Neuronal stem cell (in vitro differentiated cells): Measurements from ENCODE around the gene KRTDAP.

ENCODE experiments used
- DNase-seq: peaks from one replicate; pipeline ENCODE4 v3.0.0-alpha.2; 2013; ENCODE audit warnings: low spot score
- H2AFZ ChIP-seq: one replicate; pipeline ENCODE4 v1.6.1; 2013; ENCODE audit warnings: mild to moderate bottlenecking, low read length, inconsistent platforms
- H2AK5ac ChIP-seq: 2 replicates; pipeline ENCODE4 v1.6.1; 2013; ENCODE audit warnings: low read depth, mild to moderate bottlenecking, inconsistent platforms, low read length, moderate library complexity, mixed read lengths
- H2BK120ac ChIP-seq: 2 replicates; pipeline ENCODE4 v1.6.1; 2013; ENCODE audit warnings: low read depth, mild to moderate bottlenecking, inconsistent platforms, low read length, moderate library complexity, mixed read lengths
- H2BK12ac ChIP-seq: one replicate; pipeline ENCODE4 v1.6.1; 2013; ENCODE audit warnings: low read length, inconsistent platforms
- H2BK15ac ChIP-seq: 2 replicates; pipeline ENCODE4 v1.6.1; 2013; ENCODE audit warnings: mild to moderate bottlenecking, low read length, inconsistent platforms, mixed read lengths
- H2BK5ac ChIP-seq: one replicate; pipeline ENCODE4 v1.6.1; 2013; ENCODE audit warnings: inconsistent platforms, mild to moderate bottlenecking, low read length, moderate library complexity
- H3K14ac ChIP-seq: one replicate; pipeline ENCODE4 v1.6.1; 2013; ENCODE audit warnings: low read length, inconsistent platforms
- H3K18ac ChIP-seq: 2 replicates; pipeline ENCODE4 v1.6.1; 2013; ENCODE audit warnings: low read length, inconsistent platforms
- H3K23ac ChIP-seq: 2 replicates; pipeline ENCODE4 v1.6.1; 2013; ENCODE audit warnings: low read depth, mild to moderate bottlenecking, mixed read lengths, low read length, inconsistent platforms; ENCODE audit not compliant: poor library complexity
- H3K27ac ChIP-seq: replicated peaks from 3 replicates; pipeline ENCODE4 v1.5.1; 2013; ENCODE audit warnings: low read length, inconsistent platforms
- H3K27me3 ChIP-seq, 3 experiments: 2 replicates each; pipeline ENCODE4 v1.6.1; 2013; ENCODE audit warnings: low read length in 3 of 3, mild to moderate bottlenecking in 2 of 3, inconsistent platforms in 1 of 3, low read depth in 1 of 3, mixed read lengths in 1 of 3, moderate library complexity in 1 of 3; ENCODE audit not compliant: control insufficient read depth in 3 of 3, insufficient read depth in 3 of 3
- H3K36me3 ChIP-seq, 2 donors: replicated peaks in 1 of 2; 2 replicates each; pipeline ENCODE4 v1.6.1; 2013; ENCODE audit warnings: low read length in 2 of 2; ENCODE audit not compliant: control insufficient read depth in 2 of 2, insufficient read depth in 2 of 2
- H3K4ac ChIP-seq: 2 replicates; pipeline ENCODE4 v1.6.1; 2013; ENCODE audit warnings: inconsistent platforms, mild to moderate bottlenecking, low read length, moderate library complexity
- H3K4me1 ChIP-seq, 2 donors: 1 replicate in 1 of 2; 2 replicates in 1 of 2; pipeline ENCODE4 v1.6.1; 2013; ENCODE audit warnings: low read length in 2 of 2, low read depth in 1 of 2; ENCODE audit not compliant: control insufficient read depth in 2 of 2, insufficient read depth in 1 of 2
- H3K4me2 ChIP-seq: one replicate; pipeline ENCODE4 v1.6.1; 2013; ENCODE audit warnings: mild to moderate bottlenecking, low read length, inconsistent platforms; ENCODE audit not compliant: insufficient read depth, poor library complexity, severe bottlenecking
- H3K4me3 ChIP-seq, 2 donors: 2 replicates each; pipeline ENCODE4 v1.5.1; 2013; ENCODE audit warnings: low read length in 2 of 2, mild to moderate bottlenecking in 2 of 2, inconsistent platforms in 1 of 2, moderate library complexity in 1 of 2
- H3K79me1 ChIP-seq: one replicate; pipeline ENCODE4 v1.6.1; 2013; ENCODE audit warnings: low read depth, mild to moderate bottlenecking, inconsistent platforms, low read length, moderate library complexity
- H3K9ac ChIP-seq: one replicate; pipeline ENCODE4 v1.6.1; 2013; ENCODE audit warnings: mild to moderate bottlenecking, low read depth, low read length, inconsistent platforms; ENCODE audit not compliant: poor library complexity
- H3K9me3 ChIP-seq, 2 donors: replicated peaks in 1 of 2; 2 replicates each; pipeline versions ENCODE3 to v1.6.1; 2013; ENCODE audit warnings: low read length in 2 of 2, mild to moderate bottlenecking in 2 of 2, inconsistent platforms in 1 of 2, low read depth in 1 of 2, mixed read lengths in 1 of 2, moderate library complexity in 1 of 2; ENCODE audit not compliant: control insufficient read depth in 2 of 2, insufficient read depth in 1 of 2
- H4K8ac ChIP-seq: one replicate; pipeline ENCODE4 v1.6.1; 2013; ENCODE audit warnings: low read depth, mild to moderate bottlenecking, inconsistent platforms, low read length, moderate library complexity
- H4K91ac ChIP-seq: one replicate; pipeline ENCODE4 v1.6.1; 2013; ENCODE audit warnings: low read length, low read depth, mild to moderate bottlenecking, inconsistent platforms; ENCODE audit not compliant: poor library complexity
- WGBS, 2 donors: extraction: QIAGEN DNeasy Blood & Tissue Kit; methylation state at CpG; one replicate each; pipeline ENCODE4 v1.1.7; 2013; ENCODE audit warnings: missing lambda C conversion rate in 2 of 2, mixed read lengths in 1 of 2; ENCODE audit not compliant: insufficient read length in 2 of 2, insufficient replicate concordance in 1 of 2; ENCODE audit errors: extremely low coverage in 2 of 2; 5-methylcytosine and 5-hydroxymethylcytosine counted together

KRTDAP gene

GRCh38 chr19:35444735-35445134 lies 45.5 kb downstream of the KRTDAP start:
- no peak overlapping the region for H3K4me3 ChIP-seq
- H3K14ac ChIP-seq = no peak overlapping the region
- no peak overlapping the region for H3K23ac ChIP-seq
- no CpG with 5 or more reads among the region's 1 CpG for WGBS, 2 donors
- no peak overlapping the region for H3K18ac ChIP-seq
- H4K91ac ChIP-seq = no peak overlapping the region
- no peak overlapping the region for H3K27ac ChIP-seq
- H2BK15ac ChIP-seq = no peak overlapping the region
- H3K79me1 ChIP-seq = no peaks in the 10 kb centered on the region
- H3K9ac ChIP-seq = no peak overlapping the region
- no peak for DNase-seq
- H2BK120ac ChIP-seq = no peak overlapping the region
- no peak overlapping the region for H3K4ac ChIP-seq
- no peak overlapping the region for H2AK5ac ChIP-seq
- no peaks in the 10 kb centered on the region for H3K9me3 ChIP-seq
- no peak overlapping the region for H2AFZ ChIP-seq
- H2BK12ac ChIP-seq = no peak overlapping the region
- H3K36me3 ChIP-seq = no peaks in the 10 kb centered on the region
- H3K27me3 ChIP-seq = peaks cover 0 to 14% (median 0%) of the 10 kb centered on the region in 3 experiments
- H3K4me1 ChIP-seq = peaks cover 0 to 2% of the 10 kb centered on the region in 2 donors
- H3K4me2 ChIP-seq = no peak overlapping the region
- H4K8ac ChIP-seq = no peak overlapping the region
- no peak overlapping the region for H2BK5ac ChIP-seq

GRCh38 chr19:35442091-35442490 lies 48.2 kb downstream of the KRTDAP start:
- Histone ChIP-seq H3K4me3 (no peak overlapping the region), H4K8ac (no peak overlapping the region), H2BK12ac (no peak overlapping the region), H3K14ac (no peak overlapping the region), H3K23ac (no peak overlapping the region), H4K91ac (no peak overlapping the region), H2BK15ac (no peak overlapping the region), H3K27ac (no peak overlapping the region), H3K9me3 (no peaks in the 10 kb centered on the region), H3K36me3 (no peaks in the 10 kb centered on the region), H3K79me1 (no peaks in the 10 kb centered on the region), H3K4me2 (no peak overlapping the region), H3K4me1 (peaks cover 0 to under 1% of the 10 kb centered on the region in 2 donors), H2AK5ac (no peak overlapping the region), H3K9ac (no peak overlapping the region), H2AFZ (no peak overlapping the region), H2BK5ac (no peak overlapping the region), H3K4ac (no peak overlapping the region), H3K18ac (no peak overlapping the region), H2BK120ac (no peak overlapping the region), H3K27me3 (peaks cover 0 to 5% (median 0%) of the 10 kb centered on the region in 3 experiments)
- WGBS, 2 donors = no CpG with 5 or more reads among the region's 7 CpGs
- DNase-seq = no peak

- Histone ChIP-seq H3K4ac (no peak overlapping the region), H2BK15ac (no peak overlapping the region)
- no peak for DNase-seq
Measured at GRCh38 chr19:35439921-35440320, 50.3 kb downstream of the KRTDAP start.

GRCh38 chr19:35438527-35438926 lies 51.7 kb downstream of the KRTDAP start:
- H2BK5ac ChIP-seq = no peak overlapping the region
- no peak overlapping the region for H2AK5ac ChIP-seq
- no peaks in the 10 kb centered on the region for H3K36me3 ChIP-seq
- H3K4me2 ChIP-seq = no peak overlapping the region
- no peak overlapping the region for H4K91ac ChIP-seq
- no peak overlapping the region for H3K4me3 ChIP-seq
- H3K79me1 ChIP-seq = no peaks in the 10 kb centered on the region
- H2BK12ac ChIP-seq = no peak overlapping the region
- H2BK15ac ChIP-seq = no peak overlapping the region
- H3K23ac ChIP-seq = no peak overlapping the region
- no peak for DNase-seq
- no peak overlapping the region for H4K8ac ChIP-seq
- no peak overlapping the region for H3K18ac ChIP-seq
- H2BK120ac ChIP-seq = no peak overlapping the region
- no peaks in the 10 kb centered on the region for H3K4me1 ChIP-seq
- H2AFZ ChIP-seq = no peak overlapping the region
- H3K4ac ChIP-seq = no peak overlapping the region
- H3K9ac ChIP-seq = no peak overlapping the region
- no peaks in the 10 kb centered on the region for H3K9me3 ChIP-seq
- H3K27ac ChIP-seq = no peak overlapping the region
- H3K14ac ChIP-seq = no peak overlapping the region
- peaks cover 0 to 15% (median 0%) of the 10 kb centered on the region in 3 experiments for H3K27me3 ChIP-seq
- no CpG with 5 or more reads among the region's 5 CpGs for WGBS, 2 donors

More at GRCh38 chr19:35439921-35440320, 50.3 kb downstream of the KRTDAP start:
- no peak overlapping the region for H3K9ac ChIP-seq
- H2BK5ac ChIP-seq = no peak overlapping the region
- H3K36me3 ChIP-seq = no peaks in the 10 kb centered on the region
- H3K18ac ChIP-seq = no peak overlapping the region
- H3K14ac ChIP-seq = no peak overlapping the region
- no peak overlapping the region for H4K8ac ChIP-seq
- H3K23ac ChIP-seq = no peak overlapping the region
- no peaks in the 10 kb centered on the region for H3K4me1 ChIP-seq
- H3K27me3 ChIP-seq = peaks cover 0 to 6% (median 0%) of the 10 kb centered on the region in 3 experiments
- H2BK12ac ChIP-seq = no peak overlapping the region
- H2AK5ac ChIP-seq = no peak overlapping the region
- no peak overlapping the region for H2BK120ac ChIP-seq
- no peak overlapping the region for H3K4me2 ChIP-seq
- no peaks in the 10 kb centered on the region for H3K79me1 ChIP-seq
- no peak overlapping the region for H3K4me3 ChIP-seq
- H3K27ac ChIP-seq = no peak overlapping the region
- H3K9me3 ChIP-seq = no peaks in the 10 kb centered on the region
- no peak overlapping the region for H4K91ac ChIP-seq
- WGBS, 2 donors = no CpG with 5 or more reads among the region's 6 CpGs
- H2AFZ ChIP-seq = no peak overlapping the region
